Keratinocyte (primary cell): Measurements from ENCODE around the gene CYP2B6. TPM values are rescaled to one million over a fixed set of nuclear protein-coding genes. Genes with fewer than 3 reads are reported as not detected.

Experiments
- DNase-seq: peaks from one replicate; pipeline ENCODE4 v3.0.0-alpha.2; 2011; ENCODE audit warnings: low read depth, missing footprints, low spot score
- FAIRE-seq: peaks from 2 replicates; lab custom pipeline; 2011; peaks lifted over from hg19 to GRCh38; lab: Jason Lieb, UNC
- H2AFZ ChIP-seq: 2 replicates; pipeline ENCODE4 v1.6.0; 2012; ENCODE audit warnings: low read length, control low read depth, inconsistent platforms; ENCODE audit not compliant: control insufficient read depth
- H3K27ac ChIP-seq: 2 replicates; pipeline ENCODE4 v1.5.1; 2011; ENCODE audit warnings: low read length; ENCODE audit not compliant: control insufficient read depth, insufficient read depth
- H3K27me3 ChIP-seq: 3 replicates; pipeline ENCODE4 v1.6.0; 2011; ENCODE audit warnings: low read length; ENCODE audit not compliant: control insufficient read depth, insufficient read depth; ENCODE audit errors: extremely low read depth
- H3K36me3 ChIP-seq, 2 experiments: 2 replicates in 1 of 2; 3 replicates in 1 of 2; pipeline ENCODE4 v1.5.1; 2011; ENCODE audit warnings: low read length in 2 of 2, mild to moderate bottlenecking in 1 of 2; ENCODE audit not compliant: control insufficient read depth in 2 of 2, insufficient read depth in 2 of 2; ENCODE audit errors: extremely low read depth in 1 of 2
- H3K4me1 ChIP-seq: 3 replicates; pipeline ENCODE4 v1.5.1; 2011; ENCODE audit warnings: low read length; ENCODE audit not compliant: control insufficient read depth, insufficient read depth; ENCODE audit errors: extremely low read depth
- H3K4me2 ChIP-seq: 3 replicates; pipeline ENCODE4 v1.6.0; 2011; ENCODE audit warnings: low read depth, low read length; ENCODE audit not compliant: control insufficient read depth, insufficient read depth; ENCODE audit errors: extremely low read depth
- H3K4me3 ChIP-seq, 3 experiments: fragments of 200-600 bp in 1 of 3; sonication (generic) in 1 of 3; 2 replicates in 2 of 3; 3 replicates in 1 of 3; pipeline ENCODE4 v1.5.1; 2011 to 2016; ENCODE audit warnings: low read length in 3 of 3, mild to moderate bottlenecking in 3 of 3, control low read depth in 2 of 3, inconsistent platforms in 1 of 3, low read depth in 1 of 3, mixed read lengths in 1 of 3, mixed run types in 1 of 3, moderate library complexity in 1 of 3; ENCODE audit not compliant: control insufficient read depth in 2 of 3, insufficient read depth in 2 of 3; ENCODE audit errors: extremely low read depth in 1 of 3
- H3K79me2 ChIP-seq: 2 replicates; pipeline ENCODE4 v1.6.0; 2012; ENCODE audit warnings: low read length; ENCODE audit not compliant: control insufficient read depth, insufficient read depth
- H3K9ac ChIP-seq: 3 replicates; pipeline ENCODE4 v1.6.0; 2011; ENCODE audit warnings: low read length; ENCODE audit not compliant: control insufficient read depth, insufficient read depth; ENCODE audit errors: extremely low read depth
- H3K9me1 ChIP-seq: 3 replicates; pipeline ENCODE4 v1.6.0; 2011; ENCODE audit warnings: low read length; ENCODE audit not compliant: control insufficient read depth, insufficient read depth; ENCODE audit errors: extremely low read depth
- H3K9me3 ChIP-seq: 2 replicates; pipeline ENCODE4 v1.5.1; 2012; ENCODE audit warnings: low read depth, low read length; ENCODE audit not compliant: control insufficient read depth
- H4K20me1 ChIP-seq: 3 replicates; pipeline ENCODE4 v1.6.0; 2011; ENCODE audit warnings: low read length; ENCODE audit not compliant: control insufficient read depth, insufficient read depth; ENCODE audit errors: extremely low read depth
- CTCF ChIP-seq, 3 experiments: IDR thresholded peaks in 1 of 3; conservative IDR thresholded peaks in 1 of 3; optimal IDR thresholded peaks in 1 of 3; 2 replicates in 2 of 3; 3 replicates in 1 of 3; pipeline versions ENCODE3 to v1.5.1; 2011; ENCODE audit warnings: low read length in 3 of 3, mild to moderate bottlenecking in 3 of 3, moderate library complexity in 2 of 3, control low read depth in 1 of 3, inconsistent platforms in 1 of 3; ENCODE audit not compliant: insufficient read depth in 2 of 3; ENCODE audit errors: extremely low read depth in 1 of 3
- EZH2 ChIP-seq: IDR thresholded peaks from one replicate; pipeline ENCODE4 v1.6.1; 2012; ENCODE audit warnings: inconsistent platforms, mild to moderate bottlenecking, low read length, moderate library complexity
- dilution Hi-C: fragments of 300-500 bp; cut with MboI; formaldehyde crosslinking; loops from one replicate; pipeline ENCODE4 v1.7.0; 2020; ENCODE audit warnings: low sequenced_read_pairs; ENCODE audit not compliant: extremely low pct_ligation_motif_present
- polyA plus RNA-seq, 5 experiments: library from polyadenylated mRNA; depleted of rRNA in 3 of 5; stranded (reverse) in 3 of 5; stranded (forward) in 1 of 5; unstranded in 1 of 5; fragments of >200 nt; gene quantifications; 1 replicate in 1 of 5; 2 replicates in 3 of 5; 3 replicates in 1 of 5; pipeline versions ENCODE4 v1.2.1 to v1.2.3, GENCODE V29; 2011 to 2012; ENCODE audit warnings: missing spikeins in 2 of 5, low read depth in 1 of 5, low replicate concordance in 1 of 5

CYP2B6 gene
- polyA plus RNA-seq, 1 donor (not counting 4 experiments of a cell fraction or from before 2014, with no cell fraction given), result not detected

- dilution Hi-C loops, result no loop called here
- Histone ChIP-seq H3K9me1 (no peaks in the 10 kb centered on the region), H3K9me3 (no peaks in the 10 kb centered on the region), H2AFZ (no peak overlapping the region), H3K4me1 (no peaks in the 10 kb centered on the region), H3K9ac (no peak overlapping the region), H4K20me1 (no peaks in the 10 kb centered on the region), H3K27me3 (no peaks in the 10 kb centered on the region), H3K4me3 (no peak overlapping the region), H3K36me3 (no peaks in the 10 kb centered on the region), H3K4me2 (no peak overlapping the region), H3K79me2 (no peaks in the 10 kb centered on the region), H3K27ac (no peak overlapping the region)
- FAIRE-seq, result no peak
- no peak for DNase-seq
- TF ChIP-seq CTCF (optimal IDR thresholded peaks at IDR 0.05 in 1 of 3, IDR thresholded peaks at IDR 0.05 in 1 of 3, conservative IDR thresholded peaks at IDR 0.05 in 1 of 3; ENCODE audit: extremely low read depth in 1 of 3, insufficient read depth in 2 of 3, low read length in 3 of 3) (no peak), EZH2 (no peak)
Measured at GRCh38 chr19:40945645-40946044, 45.4 kb upstream of the CYP2B6 start.

GRCh38 chr19:40947114-40947513 lies 44.0 kb upstream of the CYP2B6 start:
- no peak for DNase-seq
- Histone ChIP-seq H3K4me2 (no peak overlapping the region), H3K4me3 (no peak overlapping the region), H3K9me3 (no peaks in the 10 kb centered on the region), H3K36me3 (no peaks in the 10 kb centered on the region), H3K27me3 (no peaks in the 10 kb centered on the region), H3K79me2 (no peaks in the 10 kb centered on the region), H2AFZ (no peak overlapping the region), H3K9ac (no peak overlapping the region), H3K9me1 (no peaks in the 10 kb centered on the region), H3K4me1 (no peaks in the 10 kb centered on the region), H4K20me1 (no peaks in the 10 kb centered on the region), H3K27ac (no peak overlapping the region)
- dilution Hi-C loops, result no loop called here
- no peak for TF ChIP-seq CTCF (optimal IDR thresholded peaks at IDR 0.05 in 1 of 3, IDR thresholded peaks at IDR 0.05 in 1 of 3, conservative IDR thresholded peaks at IDR 0.05 in 1 of 3; ENCODE audit: extremely low read depth in 1 of 3, insufficient read depth in 2 of 3, low read length in 3 of 3)
- no peak for TF ChIP-seq EZH2
- FAIRE-seq, result no peak
